GM23338 (cell line): ENCODE measurements around the gene VAV3.

ENCODE experiments used
- CTCF ChIP-seq, 2 experiments: fragments of 200-600 bp in 1 of 2; sonication (generic) in 1 of 2; conservative IDR thresholded peaks; 2 replicates each; pipeline versions ENCODE4 v1.5.1 to v1.6.1; 2016 to 2017; ENCODE audit warnings: antibody characterized with exemption in 2 of 2, low read depth in 2 of 2, mild to moderate bottlenecking in 2 of 2, moderate library complexity in 1 of 2
- EZH2phosphoT487 ChIP-seq: fragments of 200-600 bp; sonication (generic); IDR thresholded peaks from one replicate; pipeline ENCODE4 v1.8.1; 2018; ENCODE audit warnings: antibody characterized with exemption; ENCODE audit not compliant: unreplicated experiment
- POLR2AphosphoS5 ChIP-seq: IDR thresholded peaks from 2 replicates; pipeline ENCODE4 v1.6.1; 2016; ENCODE audit warnings: antibody characterized with exemption, low read depth

GRCh38 chr1:107622966-107623365 is 342.0 kb downstream of the VAV3 start:
- no peak for TF ChIP-seq CTCF (conservative IDR thresholded peaks at IDR 0.05; ENCODE audit: low read depth in 2 of 2)
- no peak for TF ChIP-seq EZH2phosphoT487
- no peak for TF ChIP-seq POLR2AphosphoS5
